CD4-positive, CD25-positive, alpha-beta regulatory T cell (primary cell): Measurements from ENCODE around the gene SMARCA1. TPM values are rescaled to one million over a fixed set of nuclear protein-coding genes. Genes with fewer than 3 reads are reported as not detected.

Experiments
- ATAC-seq, 2 donors: fragments of 150-1000 bp; cut with Tn5 transposase; one replicate each; pipeline ENCODE4 v1.10.0; 2021; ENCODE audit warnings: low read depth in 2 of 2, moderate number of reproducible peaks in 2 of 2, moderate library complexity in 1 of 2
- DNase-seq, 3 donors: peaks; one replicate each; pipeline versions ENCODE4 v3.0.0 to v3.0.0-alpha.2; 2012 to 2022; ENCODE audit warnings: mixed read lengths in 1 of 3
- H3K27ac ChIP-seq: one replicate; pipeline ENCODE4 v1.7.0; 2013; ENCODE audit warnings: mild to moderate bottlenecking, low read length; ENCODE audit not compliant: insufficient read depth, poor library complexity, severe bottlenecking
- H3K27me3 ChIP-seq: one replicate; pipeline ENCODE4 v1.7.0; 2013; ENCODE audit warnings: low read length; ENCODE audit not compliant: control insufficient read depth, insufficient read depth
- H3K36me3 ChIP-seq: one replicate; pipeline ENCODE4 v1.7.0; 2013; ENCODE audit warnings: mild to moderate bottlenecking, low read length, moderate library complexity; ENCODE audit not compliant: control insufficient read depth, insufficient read depth
- H3K4me1 ChIP-seq: 2 replicates; pipeline ENCODE4 v1.7.0; 2013; ENCODE audit warnings: mild to moderate bottlenecking, low read length; ENCODE audit not compliant: insufficient read depth, control insufficient read depth, poor library complexity, severe bottlenecking
- H3K4me3 ChIP-seq: one replicate; pipeline ENCODE4 v1.7.0; 2013; ENCODE audit warnings: low read depth, mild to moderate bottlenecking, low read length, moderate library complexity
- H3K9me3 ChIP-seq, 2 experiments: 1 replicate in 1 of 2; 2 replicates in 1 of 2; pipeline ENCODE4 v1.7.0; 2013; ENCODE audit warnings: low read length in 2 of 2, mild to moderate bottlenecking in 1 of 2, moderate library complexity in 1 of 2; ENCODE audit not compliant: control insufficient read depth in 2 of 2
- H3K27ac Mint-ChIP-seq, 3 donors: one replicate each; pipeline ENCODE4 v1.8.0; 2020 to 2022; ENCODE audit warnings: mild to moderate bottlenecking in 3 of 3, mixed read lengths in 3 of 3, moderate library complexity in 2 of 3
- H3K27me3 Mint-ChIP-seq: one replicate; pipeline ENCODE4 v1.8.0; 2022; ENCODE audit warnings: mild to moderate bottlenecking, mixed read lengths
- H3K36me3 Mint-ChIP-seq: one replicate; pipeline ENCODE4 v1.8.0; 2020; ENCODE audit warnings: mixed read lengths
- H3K4me1 Mint-ChIP-seq, 4 donors: one replicate each; pipeline ENCODE4 v1.8.0; 2020 to 2022; ENCODE audit warnings: mixed read lengths in 4 of 4, mild to moderate bottlenecking in 1 of 4
- H3K4me3 Mint-ChIP-seq, 4 donors: one replicate each; pipeline ENCODE4 v1.8.0; 2020 to 2022; ENCODE audit warnings: mild to moderate bottlenecking in 4 of 4, mixed read lengths in 4 of 4, moderate library complexity in 3 of 4
- H3K9me3 Mint-ChIP-seq, 7 donors: one replicate each; pipeline ENCODE4 v1.8.0; 2020 to 2022; ENCODE audit warnings: mixed read lengths in 7 of 7, mild to moderate bottlenecking in 3 of 7, moderate library complexity in 2 of 7
- polyA plus RNA-seq, 4 donors: library from polyadenylated mRNA; unstranded; fragments of 300-500 nt; fragmentation: Illumina TruSeq; gene quantifications; one replicate each; pipeline ENCODE4 v1.2.3, GENCODE V29; 2021
- total RNA-seq: library from RNA; stranded (reverse); gene quantifications from one replicate; pipeline ENCODE4 v1.2.3, GENCODE V29; 2022

SMARCA1 gene
- total and polyA plus RNA-seq, 5 donors from 2014 or later, result 0.14 to 0.59 (median 0.25) TPM; not detected in 2

DNA sequence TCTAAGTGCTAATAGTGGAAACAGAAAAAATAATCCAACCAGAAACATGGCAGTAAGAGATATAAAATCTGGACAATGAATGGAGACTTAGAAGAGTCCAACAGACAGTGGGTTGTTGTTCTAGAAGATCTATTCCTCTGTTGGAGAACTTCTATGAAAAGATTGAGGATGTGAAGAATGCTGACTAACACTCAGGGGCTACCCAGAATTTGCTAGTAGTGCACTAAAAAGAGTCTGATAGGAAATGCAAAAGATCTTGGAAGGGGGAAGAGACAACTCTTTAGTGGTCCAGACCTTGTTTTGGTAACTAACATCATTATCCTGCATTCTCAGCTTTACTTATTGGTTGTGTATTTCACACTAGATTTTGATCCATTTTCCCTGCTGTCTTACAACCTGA lies 77.9 kb downstream of the SMARCA1 start:
- no peaks in the 10 kb centered on the region for H3K4me1 Mint-ChIP-seq
- Histone ChIP-seq H3K36me3 (no peaks in the 10 kb centered on the region), H3K9me3 (no peaks in the 10 kb centered on the region), H3K27me3 (no peaks in the 10 kb centered on the region), H3K4me3 (no peak overlapping the region), H3K4me1 (no peaks in the 10 kb centered on the region), H3K27ac (no peak overlapping the region)
- H3K9me3 Mint-ChIP-seq, result peaks cover 0 to 2% (median 0%) of the 10 kb centered on the region in 7 donors
- H3K4me3 Mint-ChIP-seq, result no peak overlapping the region
- no peak for ATAC-seq
- no peaks in the 10 kb centered on the region for H3K36me3 Mint-ChIP-seq
- no peaks in the 10 kb centered on the region for H3K27me3 Mint-ChIP-seq
- DNase-seq, result no peak
- H3K27ac Mint-ChIP-seq, result no peak overlapping the region

DNA sequence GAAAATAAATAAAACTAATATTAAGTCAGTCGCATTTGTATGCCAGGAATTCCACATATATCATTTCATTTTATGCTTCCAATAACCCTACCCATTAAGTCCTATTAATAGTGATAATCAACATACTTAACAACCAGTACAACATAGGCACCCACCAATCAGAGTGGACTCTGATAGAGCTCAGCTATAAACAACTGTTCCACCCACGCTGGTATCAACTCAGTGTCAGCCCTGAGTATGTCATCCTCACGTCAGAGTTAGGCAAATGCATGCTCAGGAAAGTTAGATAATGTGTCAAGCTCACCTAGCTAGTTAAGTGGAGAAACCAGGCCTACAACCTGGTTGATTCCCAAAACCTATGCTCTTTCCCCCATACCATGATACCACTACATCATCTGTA lies 89.3 kb downstream of the SMARCA1 start:
- no peak overlapping the region for H3K27ac ChIP-seq
- H3K36me3 ChIP-seq, result no peaks in the 10 kb centered on the region
- ATAC-seq (no peak), DNase-seq (no peak)
- Mint-ChIP-seq H3K27ac (no peak overlapping the region), H3K4me1 (no peaks in the 10 kb centered on the region), H3K4me3 (no peak overlapping the region), H3K27me3 (no peaks in the 10 kb centered on the region), H3K36me3 (no peaks in the 10 kb centered on the region), H3K9me3 (peaks cover 0 to 2% (median 0%) of the 10 kb centered on the region in 7 donors)
- H3K4me3 ChIP-seq, result no peak overlapping the region
- no peaks in the 10 kb centered on the region for H3K4me1 ChIP-seq
- H3K9me3 ChIP-seq, result no peaks in the 10 kb centered on the region
- H3K27me3 ChIP-seq, result no peaks in the 10 kb centered on the region

DNA sequence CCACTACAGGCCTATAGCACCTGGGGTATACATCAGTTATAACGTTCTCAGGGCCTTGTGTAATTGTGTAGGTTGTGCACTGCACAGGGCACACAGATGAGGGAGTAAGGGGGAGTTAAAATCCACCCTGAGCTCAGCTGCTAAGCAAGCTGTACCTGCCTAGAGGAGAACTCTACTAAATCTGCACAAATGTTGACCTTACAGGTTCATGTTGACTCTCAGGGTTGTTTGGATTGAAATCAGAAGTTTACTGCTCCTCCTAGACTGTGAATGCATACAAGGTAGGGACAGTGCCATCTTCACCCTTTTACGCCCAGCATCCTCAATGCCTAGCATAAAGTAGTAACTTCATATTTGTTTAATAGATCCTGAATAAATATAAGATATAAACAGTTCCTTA lies 89.8 kb downstream of the SMARCA1 start:
- Histone ChIP-seq H3K36me3 (no peaks in the 10 kb centered on the region), H3K9me3 (no peaks in the 10 kb centered on the region), H3K27me3 (no peaks in the 10 kb centered on the region), H3K4me3 (no peak overlapping the region), H3K4me1 (no peaks in the 10 kb centered on the region), H3K27ac (no peak overlapping the region)
- Mint-ChIP-seq H3K4me1 (no peaks in the 10 kb centered on the region), H3K4me3 (no peak overlapping the region), H3K36me3 (no peaks in the 10 kb centered on the region), H3K27ac (no peak overlapping the region), H3K9me3 (peaks cover 0 to 2% (median 0%) of the 10 kb centered on the region in 7 donors), H3K27me3 (no peaks in the 10 kb centered on the region)
- no peak for ATAC-seq
- DNase-seq, result no peak

DNA sequence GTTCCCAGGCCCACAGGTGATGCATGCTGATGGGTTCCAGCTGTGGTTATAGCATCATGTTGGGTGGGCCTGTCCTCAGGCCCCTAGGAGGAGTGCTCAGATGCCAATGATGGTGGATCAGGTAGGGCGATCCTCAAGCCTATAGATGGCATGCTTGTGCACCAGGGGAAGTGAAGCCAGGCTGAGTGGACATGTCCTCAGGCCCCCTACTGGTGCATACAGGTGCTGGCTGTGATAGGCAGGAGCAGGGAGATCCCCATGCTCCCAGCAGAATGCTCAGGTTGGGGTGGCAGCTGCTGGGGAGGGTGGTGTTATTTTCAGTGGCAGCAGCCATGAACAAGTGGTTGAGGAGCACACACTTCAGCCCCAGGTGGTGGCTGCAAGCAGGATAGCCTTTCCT lies 96.0 kb downstream of the SMARCA1 start:
- Mint-ChIP-seq H3K27me3 (peaks cover 5% of the 10 kb centered on the region), H3K27ac (no peak overlapping the region), H3K36me3 (no peaks in the 10 kb centered on the region), H3K4me1 (no peaks in the 10 kb centered on the region), H3K9me3 (peaks cover 0 to 6% (median 0%) of the 10 kb centered on the region in 7 donors), H3K4me3 (no peak overlapping the region)
- Histone ChIP-seq H3K9me3 (no peaks in the 10 kb centered on the region), H3K27ac (no peak overlapping the region), H3K36me3 (no peaks in the 10 kb centered on the region), H3K4me3 (no peak overlapping the region), H3K27me3 (no peaks in the 10 kb centered on the region), H3K4me1 (no peaks in the 10 kb centered on the region)
- ATAC-seq (no peak), DNase-seq (no peak)

DNA sequence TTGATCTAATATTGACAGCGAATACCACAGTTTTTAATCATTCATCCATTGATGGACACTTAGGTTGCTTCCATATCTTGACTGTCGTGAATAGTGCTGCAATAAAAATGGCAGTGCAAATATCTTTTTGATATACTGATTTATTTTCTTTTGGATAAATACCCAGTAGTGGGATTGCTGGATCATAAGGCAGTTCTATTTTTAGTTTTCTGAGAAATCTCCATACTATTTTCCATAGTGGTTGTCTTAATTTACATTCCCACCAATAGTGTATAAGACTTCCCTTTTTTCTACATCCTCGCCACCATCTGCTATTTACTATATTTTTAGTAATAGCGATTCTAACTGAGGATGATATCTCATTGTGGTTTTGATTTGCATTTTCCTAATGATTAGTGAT lies 100.1 kb downstream of the SMARCA1 start:
- H3K36me3 Mint-ChIP-seq, result no peaks in the 10 kb centered on the region
- Histone ChIP-seq H3K4me1 (no peaks in the 10 kb centered on the region), H3K27ac (no peak overlapping the region), H3K9me3 (no peaks in the 10 kb centered on the region), H3K36me3 (no peaks in the 10 kb centered on the region), H3K27me3 (no peaks in the 10 kb centered on the region), H3K4me3 (no peak overlapping the region)
- no peak overlapping the region for H3K4me3 Mint-ChIP-seq
- H3K9me3 Mint-ChIP-seq, result peaks cover 0 to 6% (median 0%) of the 10 kb centered on the region in 7 donors
- H3K27ac Mint-ChIP-seq, result no peak overlapping the region
- no peak for DNase-seq
- no peak for ATAC-seq
- H3K27me3 Mint-ChIP-seq, result peaks cover 5% of the 10 kb centered on the region
- H3K4me1 Mint-ChIP-seq, result no peaks in the 10 kb centered on the region

DNA sequence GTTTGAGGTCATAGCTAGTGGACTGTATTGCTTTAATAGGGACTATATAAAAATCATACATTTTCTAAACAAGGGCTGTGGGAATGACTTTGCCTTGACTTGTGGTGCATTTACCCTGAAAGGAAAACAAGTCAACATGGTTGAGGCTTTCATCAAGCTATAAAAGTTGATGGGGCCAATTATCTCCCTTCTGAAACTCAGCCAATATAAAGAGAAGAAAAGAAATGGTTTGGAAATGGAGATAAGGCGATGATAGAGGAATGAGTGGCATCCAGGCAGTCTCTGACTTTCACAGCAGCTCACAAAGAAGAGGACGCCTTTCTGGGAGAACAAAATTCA lies 118.7 kb downstream of the SMARCA1 start:
- Mint-ChIP-seq H3K27me3 (no peaks in the 10 kb centered on the region), H3K9me3 (peaks cover 0 to 6% (median 2%) of the 10 kb centered on the region in 7 donors), H3K4me3 (no peak overlapping the region), H3K36me3 (no peaks in the 10 kb centered on the region), H3K27ac (no peak overlapping the region), H3K4me1 (no peaks in the 10 kb centered on the region)
- no peak for ATAC-seq
- Histone ChIP-seq H3K4me3 (no peak overlapping the region), H3K4me1 (no peaks in the 10 kb centered on the region), H3K27me3 (no peaks in the 10 kb centered on the region), H3K9me3 (no peaks in the 10 kb centered on the region), H3K27ac (no peak overlapping the region), H3K36me3 (no peaks in the 10 kb centered on the region)
- no peak for DNase-seq

DNA sequence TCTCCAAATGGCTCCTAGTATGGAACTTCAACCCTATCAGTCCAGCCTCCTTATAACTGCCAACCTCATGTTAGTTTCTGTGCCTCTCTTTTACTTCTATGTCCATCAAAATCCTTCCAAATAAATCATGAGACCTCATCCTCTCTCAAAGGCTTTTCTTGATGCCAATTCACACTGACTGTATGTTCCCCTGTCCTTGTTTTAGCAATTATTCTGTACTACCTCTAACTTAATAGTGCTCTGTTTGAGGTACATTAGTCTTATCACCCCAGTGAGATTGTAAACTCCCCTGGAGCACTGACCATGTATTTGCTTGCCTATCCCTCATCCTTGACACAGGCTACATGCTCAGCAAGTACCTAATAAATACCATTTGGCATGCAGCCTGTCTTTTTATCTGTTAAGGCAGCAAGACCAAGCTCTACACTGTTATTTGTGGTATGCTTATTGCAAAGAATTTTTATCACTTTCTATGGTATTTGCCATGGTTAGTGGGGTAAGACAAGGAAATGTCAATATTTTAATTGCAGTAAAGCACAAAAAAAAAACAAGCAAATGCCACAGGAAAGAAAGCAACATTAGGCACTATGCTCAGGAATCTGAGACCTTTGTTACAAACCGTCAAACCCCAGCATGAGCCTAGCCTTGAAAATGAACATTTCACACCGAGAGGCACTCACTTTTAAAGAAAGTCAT lies 119.2 kb downstream of the SMARCA1 start:
- no peak overlapping the region for H3K27ac ChIP-seq
- Mint-ChIP-seq H3K9me3 (peaks cover 0 to 7% (median 2%) of the 10 kb centered on the region in 7 donors), H3K4me1 (no peaks in the 10 kb centered on the region), H3K27ac (no peak overlapping the region), H3K27me3 (no peaks in the 10 kb centered on the region), H3K36me3 (no peaks in the 10 kb centered on the region), H3K4me3 (no peak overlapping the region)
- no peak overlapping the region for H3K4me3 ChIP-seq
- ATAC-seq (no peak), DNase-seq (no peak)
- H3K9me3 ChIP-seq, result no peaks in the 10 kb centered on the region
- H3K36me3 ChIP-seq, result no peaks in the 10 kb centered on the region
- H3K4me1 ChIP-seq, result no peaks in the 10 kb centered on the region
- no peaks in the 10 kb centered on the region for H3K27me3 ChIP-seq
